NCI-H82 treated with DMSO at 0.1 percent for 48 hours (cell line): ENCODE measurements around the gene TAPT1.
"Not testable (repeated sequence)": the region's sequence is repeated elsewhere in the genome, so short reads cannot be mapped to it uniquely, and the experiment has no call there.

Source experiments
- DNase-seq: peaks from one replicate; lab custom pipeline; 2025; ENCODE audit not compliant: unreplicated experiment; lab: John Stamatoyannopoulos, UW

Gene TAPT1

DNA sequence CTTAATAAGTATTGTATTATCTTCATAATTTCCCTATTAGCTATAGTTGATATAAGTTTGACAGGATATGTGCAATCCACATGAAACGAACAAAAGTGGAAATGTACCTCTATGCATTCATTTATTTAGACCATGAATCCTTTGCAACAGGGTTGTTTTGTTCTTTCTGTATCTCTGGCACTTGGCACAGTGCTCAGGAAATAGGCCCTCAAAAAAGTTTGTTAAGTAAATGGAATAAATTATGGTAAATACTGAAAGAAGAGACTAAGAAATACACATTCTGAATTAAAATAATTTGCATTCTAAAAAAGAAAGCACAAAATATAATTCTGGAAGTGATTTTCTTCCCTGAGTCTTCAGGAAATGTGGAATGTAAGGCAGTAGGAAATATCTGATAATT, 39.3 kb downstream of the TAPT1 start:
- no peak for DNase-seq

DNA sequence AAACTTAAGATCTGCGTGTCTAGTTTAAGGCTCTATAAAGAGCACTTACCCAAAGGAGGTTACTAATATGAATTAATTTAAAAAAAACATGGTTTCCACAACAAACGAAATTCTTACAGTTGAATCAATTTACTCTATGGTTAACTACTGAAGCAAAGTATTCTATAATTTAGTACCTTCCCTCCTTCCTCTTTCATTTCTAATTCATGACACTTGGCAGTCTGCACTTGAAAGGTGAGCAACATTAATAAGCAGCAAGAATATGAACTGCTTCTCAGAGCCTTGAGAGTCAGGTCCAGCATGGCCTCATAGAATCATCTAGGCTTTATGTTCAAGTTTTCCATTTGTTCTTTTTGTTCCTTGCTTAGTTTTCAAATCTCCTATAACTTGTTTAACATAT, 42.7 kb downstream of the TAPT1 start:
- no peak for DNase-seq

DNA sequence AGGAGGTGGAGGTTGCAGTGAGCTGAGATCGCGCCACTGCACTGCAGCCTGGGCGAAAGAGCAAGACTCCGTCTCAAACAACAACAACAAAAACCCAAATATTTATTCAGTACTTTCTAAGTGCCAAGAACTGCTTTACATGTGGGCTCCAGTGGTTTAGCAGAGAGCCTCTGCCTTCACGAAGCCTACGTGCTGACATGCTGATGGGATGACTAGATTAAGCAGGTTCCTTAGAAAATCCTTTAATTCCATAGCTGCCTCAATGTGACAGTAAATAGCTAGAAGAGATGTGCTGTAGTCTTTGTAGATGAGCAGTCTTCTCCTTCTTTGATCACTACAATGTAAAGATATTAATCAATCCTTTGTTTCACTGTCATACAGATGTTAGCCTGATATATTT, 49.6 kb downstream of the TAPT1 start:
- no peak for DNase-seq

DNA sequence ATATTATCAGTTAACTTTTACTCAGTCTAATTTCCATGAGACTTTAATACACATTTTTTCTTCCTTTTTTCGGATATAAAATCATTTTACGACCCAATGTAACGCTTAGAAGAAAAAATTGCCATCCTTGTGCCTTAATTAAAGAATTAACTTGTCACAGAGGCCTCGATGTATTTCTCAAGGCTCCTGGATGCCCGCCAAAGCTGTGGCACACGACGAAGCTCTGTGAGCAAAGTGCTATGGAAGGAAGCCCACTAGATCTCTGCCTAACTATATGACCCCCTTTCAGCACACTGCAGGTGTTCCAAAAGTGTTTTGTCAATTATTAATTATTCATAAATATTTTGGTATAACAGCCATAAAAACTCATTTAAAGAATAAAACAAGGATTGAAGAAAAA, 54.4 kb downstream of the TAPT1 start:
- no peak for DNase-seq

DNA sequence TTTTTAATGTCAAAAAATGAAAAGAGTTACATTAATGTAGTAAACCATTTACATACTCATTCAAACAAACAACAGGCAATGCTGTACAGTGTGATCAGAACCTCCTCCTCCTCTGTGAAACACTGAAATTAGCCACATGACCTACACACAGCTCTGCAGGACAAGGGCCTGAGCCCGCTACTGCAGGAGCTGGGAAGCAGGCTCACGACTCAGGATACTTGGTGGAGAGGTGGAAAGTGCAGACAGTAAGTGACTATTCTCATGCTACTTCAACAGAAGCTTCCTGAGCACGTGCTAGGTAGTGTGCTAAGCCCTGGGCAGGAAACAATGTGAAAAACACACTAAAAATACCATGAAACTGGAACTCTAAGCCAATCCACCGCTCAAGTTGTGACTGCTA, 56.8 kb downstream of the TAPT1 start:
- DNase-seq = no peak

DNA sequence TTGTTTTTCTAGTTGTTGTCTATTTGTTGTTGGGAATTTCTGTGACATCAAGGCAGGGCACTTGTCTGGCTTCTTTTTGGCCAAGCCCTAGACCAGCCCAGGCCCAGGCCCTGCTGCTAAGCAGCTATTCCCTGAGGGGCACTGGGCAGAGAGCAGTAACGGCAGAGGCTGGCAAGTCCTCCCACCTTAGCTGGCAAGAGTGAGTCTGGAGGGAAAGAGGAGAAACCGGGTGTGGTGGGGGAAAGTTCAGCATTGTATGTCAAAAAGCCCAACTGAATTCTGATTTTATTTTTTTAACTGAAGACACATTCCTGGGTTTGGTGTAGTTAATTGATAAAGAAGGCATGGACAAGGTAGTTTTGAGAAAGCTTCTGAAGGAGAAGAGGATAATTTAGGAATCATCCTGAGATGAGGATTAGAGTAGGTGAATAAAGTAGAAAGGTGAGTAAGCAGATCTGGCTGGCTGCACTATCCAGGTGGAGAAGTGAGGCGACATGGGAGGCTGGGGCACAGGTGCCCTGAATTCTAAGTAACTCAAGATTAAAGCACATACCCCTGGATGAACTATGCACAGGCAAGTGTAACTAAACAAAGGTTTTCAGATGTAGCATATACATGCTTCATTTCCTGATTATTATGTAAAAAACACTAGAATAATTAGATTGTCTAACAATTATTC, 57.4 kb downstream of the TAPT1 start:
- no peak for DNase-seq

DNA sequence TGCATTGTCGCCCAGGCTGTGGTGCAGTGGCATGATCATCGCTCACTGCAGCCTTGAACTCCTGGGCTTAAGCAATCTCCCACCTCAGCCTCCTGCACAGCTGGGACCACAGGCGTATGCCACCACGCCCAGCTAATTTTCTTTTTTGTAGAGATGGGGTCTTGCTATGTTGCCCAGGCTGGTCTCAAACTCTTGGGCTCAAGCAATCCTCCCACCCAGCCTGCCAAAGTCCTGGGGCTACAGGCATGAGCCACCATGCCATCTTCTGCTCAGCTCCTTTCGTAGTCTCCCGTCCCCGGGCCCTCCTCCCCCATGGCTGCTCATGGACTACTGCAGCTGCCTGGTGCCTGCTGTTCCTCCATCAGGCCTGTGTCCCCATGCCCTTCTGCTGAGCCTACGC, 58.1 kb downstream of the TAPT1 start:
- DNase-seq = no peak

DNA sequence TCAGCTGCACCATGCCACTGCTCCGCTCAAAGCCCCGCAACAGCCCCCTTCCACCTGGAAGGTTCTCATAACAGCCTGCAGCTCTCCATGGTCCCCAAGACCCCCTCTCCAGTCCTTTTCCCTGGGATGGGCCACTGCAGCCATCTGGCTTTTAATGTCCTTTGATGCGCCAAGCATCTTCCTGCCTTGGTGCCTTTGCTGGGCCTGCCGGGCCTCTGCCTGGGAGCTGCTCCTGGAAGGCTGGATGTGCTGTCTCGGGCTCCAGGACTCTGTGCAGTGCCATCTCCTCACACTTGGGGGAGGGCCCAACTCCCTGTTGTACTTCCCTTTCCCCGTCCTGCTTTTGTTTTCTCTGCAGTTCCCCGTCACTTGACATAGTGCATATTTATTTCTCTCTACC, 60.3 kb downstream of the TAPT1 start:
- DNase-seq = no peak

DNA sequence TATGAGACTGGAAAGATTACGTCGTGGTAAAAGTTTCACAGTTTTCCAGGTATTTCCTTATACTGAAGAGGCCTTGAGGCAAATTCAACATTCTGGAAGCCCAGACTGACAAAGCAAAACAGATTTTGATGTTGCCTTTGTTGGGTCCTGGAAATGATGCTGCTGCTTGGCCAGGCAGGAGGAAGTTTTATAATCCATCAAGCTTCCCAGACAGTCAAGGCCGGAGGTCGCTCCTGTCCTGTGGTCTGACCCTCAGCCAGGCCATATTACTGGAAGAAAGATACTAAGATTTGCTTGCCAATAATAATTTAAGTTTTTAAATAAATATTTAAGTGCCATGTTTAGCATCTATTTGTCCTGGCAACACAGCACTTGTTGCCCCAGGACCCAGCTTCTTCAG, 63.4 kb downstream of the TAPT1 start:
- no peak for DNase-seq

DNA sequence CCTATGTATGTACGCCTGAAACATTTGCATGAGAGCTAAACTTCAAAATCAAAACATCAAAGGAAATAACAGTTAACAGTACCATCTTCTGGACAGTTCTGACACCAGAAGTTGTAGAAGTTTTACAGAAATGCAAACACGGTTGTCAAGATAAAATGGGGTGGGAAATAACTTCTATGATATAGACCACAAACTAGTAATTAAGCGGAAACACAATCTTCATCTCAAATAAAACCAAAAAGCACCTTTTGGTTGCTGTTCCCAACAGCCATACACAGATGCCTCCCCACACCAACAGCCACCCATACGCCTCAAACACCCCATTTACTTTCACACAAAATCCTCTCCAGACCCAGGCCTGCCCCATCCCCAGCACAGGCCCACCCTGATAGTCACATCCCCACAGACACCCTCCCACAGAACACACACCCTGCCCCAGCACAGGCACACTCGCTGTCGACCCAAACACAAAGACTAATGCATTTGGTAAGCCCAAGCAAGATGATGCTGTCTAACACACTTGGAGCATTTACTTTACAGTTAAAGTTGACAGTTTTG, 64.3 kb downstream of the TAPT1 start:
- DNase-seq = no peak

DNA sequence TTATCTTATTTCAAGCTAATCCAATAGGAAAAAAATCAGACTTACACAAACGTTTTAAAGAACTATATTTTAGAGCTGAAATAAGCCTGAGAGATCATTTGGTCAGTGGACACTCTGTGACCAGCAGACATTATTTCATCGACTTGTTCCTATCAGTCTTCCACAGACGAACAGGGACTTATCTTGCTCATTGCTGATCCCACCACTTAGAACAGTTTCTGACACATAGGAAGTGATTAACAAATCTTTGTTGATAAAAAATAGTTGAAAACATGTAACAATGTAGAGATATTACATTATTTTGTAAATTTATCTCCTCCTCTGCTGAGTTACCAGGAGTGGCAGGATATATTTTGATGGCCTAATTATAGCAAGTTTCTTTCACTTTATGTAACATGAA, 65.8 kb downstream of the TAPT1 start:
- no peak for DNase-seq

DNA sequence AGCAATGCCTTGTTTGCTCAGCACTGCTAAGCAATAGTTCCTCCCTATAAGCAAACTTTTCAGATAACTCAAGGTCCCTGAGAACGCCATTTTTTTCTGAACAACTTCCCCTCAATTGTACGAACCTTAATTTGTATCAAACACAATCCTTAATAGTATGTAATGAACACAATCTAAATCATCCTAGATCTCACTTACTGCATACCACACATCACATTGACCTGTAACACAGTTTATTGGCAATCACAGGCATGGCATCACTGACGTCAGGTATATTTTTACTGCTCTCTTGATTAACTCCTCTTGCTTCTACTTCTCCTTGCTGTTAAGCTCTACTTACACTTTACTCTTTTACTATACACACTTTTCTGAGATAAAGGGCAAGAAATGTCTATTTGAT, 67.0 kb downstream of the TAPT1 start:
- no peak for DNase-seq

DNA sequence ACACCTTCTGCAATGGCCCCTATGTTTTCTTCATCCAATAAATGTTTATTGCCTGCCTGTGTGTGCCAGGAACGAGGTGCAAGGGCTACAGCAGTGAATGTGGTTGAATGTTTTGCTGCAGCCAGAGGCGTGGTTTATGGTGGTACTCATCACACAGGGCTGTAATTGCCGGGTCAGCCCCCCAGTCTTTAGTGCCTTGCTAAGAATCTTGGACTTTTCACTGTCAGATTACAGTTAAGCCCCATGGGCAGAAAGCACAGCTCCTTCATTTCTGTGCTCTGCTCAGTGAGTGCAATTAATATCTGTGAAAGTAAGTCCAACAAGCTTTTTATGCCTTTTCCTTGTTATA, 67.8 kb downstream of the TAPT1 start:
- DNase-seq = no peak

DNA sequence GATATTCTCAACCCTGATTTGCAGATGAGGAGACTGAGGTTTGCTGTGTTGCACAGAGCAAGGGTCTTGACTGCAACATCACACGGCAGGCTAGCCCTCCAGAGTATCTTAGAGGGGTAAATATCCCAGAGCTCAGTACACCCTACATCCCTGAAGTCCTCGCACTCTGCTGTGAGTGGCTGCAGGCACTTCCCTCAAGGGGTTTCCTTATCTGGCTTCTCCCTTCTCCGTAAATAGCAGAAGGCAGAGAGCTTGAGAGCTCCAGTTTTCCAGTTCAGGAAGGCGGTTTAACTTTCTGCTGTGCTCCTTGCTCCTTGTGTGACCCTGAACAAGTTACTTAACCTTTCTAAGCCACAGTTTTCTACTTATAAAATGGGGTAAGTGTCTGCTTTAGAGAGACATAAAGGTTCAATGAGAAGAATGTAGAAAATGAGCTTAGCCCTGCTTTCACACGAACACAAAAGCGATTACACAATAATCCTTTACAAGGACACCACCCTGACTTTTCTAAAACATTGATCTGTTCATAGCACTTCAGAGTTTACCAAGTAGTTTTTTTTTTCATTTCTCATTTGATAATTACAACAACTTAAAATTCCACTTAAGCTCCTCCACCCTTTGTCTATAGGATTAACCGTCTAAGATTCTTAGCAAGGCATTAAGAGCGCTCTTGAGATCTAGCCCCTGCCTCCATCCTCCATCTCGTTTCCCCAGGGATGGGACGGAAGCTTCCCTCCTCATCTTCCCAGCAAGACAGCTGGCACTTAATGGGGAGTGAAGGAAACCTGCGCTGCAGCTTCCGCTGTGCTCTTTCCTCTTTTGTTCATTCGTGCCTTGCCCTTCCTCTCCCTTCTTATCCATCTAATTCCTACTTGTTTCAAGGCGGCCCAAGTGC, 68.4 kb downstream of the TAPT1 start:
- peak; percentile 96 for DNase-seq

DNA sequence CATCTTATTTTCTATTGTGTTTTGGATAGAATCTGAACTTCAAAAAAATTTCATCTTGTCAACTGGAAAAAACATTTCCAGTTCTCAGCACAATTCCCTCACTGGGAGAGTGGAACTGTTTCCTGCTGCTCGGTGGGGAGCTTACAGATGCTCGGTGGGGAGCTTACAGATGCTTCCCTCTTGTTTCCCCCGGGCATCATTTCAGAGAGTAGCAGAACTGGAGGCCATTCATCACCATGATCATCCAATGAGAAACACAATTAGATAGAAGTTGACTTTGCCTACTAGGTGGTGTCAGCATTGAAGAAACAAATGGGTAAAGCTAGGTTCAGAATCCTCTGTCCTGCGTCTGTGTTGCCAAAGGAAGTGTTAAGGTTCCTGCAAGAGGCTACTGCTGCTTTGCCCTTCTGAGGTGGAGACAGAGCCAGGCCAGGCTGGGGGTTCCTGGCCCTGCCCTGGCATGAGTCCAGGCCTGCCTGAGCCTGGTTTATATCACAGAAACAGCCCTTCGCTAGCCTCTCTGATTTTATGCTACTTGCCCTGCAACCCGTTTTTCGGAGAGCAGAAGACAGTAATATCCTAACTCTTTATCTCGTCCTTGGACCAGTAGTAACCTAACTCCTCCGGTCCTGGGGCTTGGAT, 70.6 kb downstream of the TAPT1 start:
- no peak for DNase-seq

DNA sequence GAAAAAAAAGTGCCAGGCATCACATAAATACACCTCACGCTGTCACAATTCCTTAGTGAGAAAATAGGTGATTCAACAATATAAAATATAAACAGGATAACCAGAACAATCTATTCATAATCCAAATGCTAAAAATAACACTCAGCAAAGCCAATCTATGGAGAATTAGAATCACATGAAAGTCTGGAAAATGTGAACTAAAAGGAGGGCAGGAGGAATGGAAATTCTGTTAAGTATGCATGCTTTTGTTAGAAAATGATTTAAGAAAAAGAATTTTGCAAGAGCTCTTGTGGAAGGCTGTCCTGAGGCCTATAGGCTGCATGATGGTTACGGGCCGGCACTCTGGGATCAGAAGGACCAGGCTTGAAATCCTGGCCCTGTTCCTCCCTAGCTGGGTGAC, 71.8 kb downstream of the TAPT1 start:
- no peak for DNase-seq

DNA sequence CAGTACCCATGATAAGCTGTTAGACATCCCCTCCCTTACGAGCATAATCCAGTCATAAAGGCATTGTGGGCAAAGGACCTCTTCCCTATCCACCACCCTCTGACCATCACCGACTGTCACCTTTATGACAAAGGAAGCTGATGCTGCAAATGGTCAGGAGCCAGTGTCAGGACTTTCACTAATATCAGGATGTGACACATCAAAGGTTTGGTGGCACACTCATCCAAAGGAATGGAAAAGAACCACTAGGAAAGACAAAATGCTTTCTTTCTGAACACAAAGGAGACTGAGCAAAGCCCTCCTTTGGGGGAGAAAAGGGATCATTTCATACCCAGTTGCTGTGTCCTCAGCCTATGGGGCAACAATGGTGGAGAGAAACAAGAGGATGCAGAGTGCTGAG, 75.6 kb downstream of the TAPT1 start:
- no peak for DNase-seq

DNA sequence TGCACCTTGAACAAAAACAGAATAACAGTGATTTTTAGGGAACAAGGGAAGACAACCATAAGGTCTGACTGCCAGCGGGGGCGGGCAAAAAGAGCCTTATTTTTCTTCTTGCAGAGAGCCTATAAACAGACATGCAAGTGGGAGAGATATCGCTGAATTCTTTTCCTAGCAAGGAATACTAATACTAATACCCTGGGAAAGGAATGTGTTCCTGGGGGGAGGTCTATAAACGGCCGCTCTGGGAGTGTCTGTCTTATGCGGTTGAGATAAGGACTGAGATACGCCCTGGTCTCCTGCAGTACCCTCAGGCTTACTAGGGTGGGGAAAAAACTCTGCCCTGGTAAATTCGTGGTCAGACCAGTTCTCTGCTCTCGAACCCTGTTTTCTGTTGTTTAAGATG, 81.4 kb downstream of the TAPT1 start:
- DNase-seq = not testable (repeated sequence)

DNA sequence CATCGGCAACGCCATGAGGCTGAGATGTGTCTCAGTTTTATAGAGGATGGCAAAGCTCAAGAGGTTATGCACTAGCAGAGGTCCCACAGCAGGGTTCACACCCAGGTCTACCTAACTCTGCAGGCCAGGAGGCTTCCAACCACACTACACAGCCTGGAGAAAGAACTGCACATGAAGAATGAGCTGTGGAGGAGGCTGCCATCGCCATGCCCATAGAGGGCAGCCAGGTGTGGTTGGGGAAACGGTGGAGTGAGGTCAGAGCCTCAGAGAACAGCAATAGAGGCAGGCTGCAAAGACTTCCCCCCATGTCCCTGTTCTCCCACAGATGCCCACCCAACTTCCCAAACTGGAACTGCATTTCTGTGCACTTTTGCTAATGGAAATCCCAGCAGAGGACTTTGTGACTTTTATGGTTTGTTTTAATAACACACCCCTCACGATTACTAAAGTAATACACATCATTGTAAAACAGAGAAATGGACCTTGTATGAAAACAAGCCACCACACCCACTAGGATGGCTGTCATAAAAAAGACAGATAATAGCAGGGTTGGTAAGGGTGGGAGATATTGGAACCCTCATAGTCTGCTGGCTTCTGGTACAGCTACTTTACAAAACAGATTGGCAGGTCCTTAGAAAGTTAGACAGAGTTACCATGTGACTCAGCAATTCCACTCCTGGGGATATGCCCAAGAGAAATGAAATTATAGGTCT, 83.5 kb downstream of the TAPT1 start:
- no peak for DNase-seq

DNA sequence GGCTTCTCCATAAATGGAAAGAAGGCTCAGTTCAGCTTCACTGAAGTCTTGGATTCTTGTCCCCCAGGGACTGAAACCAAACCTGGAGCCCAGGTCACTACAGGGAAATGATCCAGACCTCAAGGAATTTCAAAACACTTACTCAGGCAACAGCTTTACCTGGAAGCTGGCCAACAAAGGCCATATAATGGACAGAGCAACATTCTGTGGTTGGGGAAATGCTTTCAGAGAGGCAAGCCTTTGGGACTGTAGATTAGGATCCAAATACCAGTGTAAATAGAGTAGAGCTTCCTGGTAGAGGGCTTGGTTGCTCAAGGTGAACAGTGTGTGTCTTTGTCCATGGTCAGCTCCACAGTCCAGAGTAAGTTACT, 85.4 kb downstream of the TAPT1 start:
- no peak for DNase-seq

DNA sequence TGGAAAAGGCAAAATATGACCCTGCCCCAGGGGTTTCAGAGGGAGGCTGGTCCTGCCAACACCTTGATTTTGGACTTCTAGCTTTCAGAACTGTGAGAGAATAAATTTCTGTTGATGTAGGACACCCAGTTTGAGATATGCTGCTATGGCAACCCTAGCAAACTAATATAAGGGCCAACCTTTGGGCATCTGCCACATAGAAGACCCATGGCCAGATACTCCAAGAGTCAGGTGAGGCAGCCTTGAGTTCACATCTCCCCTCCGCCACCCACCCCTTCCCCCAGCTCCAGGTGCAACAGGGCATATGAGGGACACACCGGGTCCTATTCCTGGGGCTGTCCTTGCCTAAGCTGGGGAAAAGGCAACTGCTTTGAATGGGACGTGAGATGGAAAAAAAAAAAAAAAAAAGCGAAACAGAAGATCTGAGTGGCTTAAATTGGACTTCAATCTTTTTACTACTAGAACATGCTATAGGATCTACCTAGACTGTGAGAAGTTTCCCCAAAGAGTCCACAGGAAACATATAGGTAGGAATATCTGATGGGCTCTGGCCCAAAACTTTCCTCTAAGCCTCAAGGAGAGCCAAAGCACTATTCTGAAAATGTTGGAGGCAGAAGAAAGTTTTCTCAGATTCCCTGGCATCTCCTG, 85.9 kb downstream of the TAPT1 start:
- no peak for DNase-seq
